K562 (cell line): ENCODE data around the gene GP1BB. TPM values are rescaled to one million over a fixed set of nuclear protein-coding genes. Genes with fewer than 3 reads are reported as not detected.
A peak's percentile ranks its signal among the peaks of the same experiment; 100 is the strongest.

ENCODE experiments used
- CHD7 ChIP-seq: fragments of 200-600 bp; sonication (generic); IDR thresholded peaks from one replicate; pipeline ENCODE4 v1.6.1; 2012; ENCODE audit warnings: mild to moderate bottlenecking, low read depth, low read length, inconsistent platforms
- ESRRB ChIP-seq: fragments of 250-450 bp; sonication (Bioruptor Pico); IDR thresholded peaks from 2 replicates; pipeline ENCODE4 v1.5.0; 2020; ENCODE audit warnings: mild to moderate bottlenecking, moderate library complexity, borderline replicate concordance
- GATAD2B ChIP-seq: fragments of 450-650 bp; IDR thresholded peaks from 2 replicates; pipeline ENCODE4 v1.6.1; 2017; ENCODE audit warnings: mild to moderate bottlenecking, borderline replicate concordance
- HMGN3 ChIP-seq: IDR thresholded peaks from 2 replicates; pipeline ENCODE4 v1.6.1; 2011; ENCODE audit warnings: borderline replicate concordance, low read depth, mild to moderate bottlenecking, mixed read lengths, low read length; ENCODE audit not compliant: insufficient read length; ENCODE audit errors: extremely low read depth
- ID3 ChIP-seq, 2 experiments: fragments of 250-450 bp in 1 of 2; fragments of 450-650 bp in 1 of 2; sonication (Bioruptor Pico) in 1 of 2; IDR thresholded peaks; 2 replicates each; pipeline versions ENCODE4 v1.6.1 to v1.8.0; 2016 to 2021; ENCODE audit warnings: mild to moderate bottlenecking in 2 of 2, moderate library complexity in 2 of 2, missing compliant biosample characterization in 1 of 2, missing genetic modification characterization in 1 of 2
- JUNB ChIP-seq: fragments of 450-650 bp; formaldehyde crosslinking; conservative IDR thresholded peaks from 2 replicates; pipeline ENCODE4 v1.4.0; 2020; ENCODE audit warnings: mild to moderate bottlenecking
- KDM5B ChIP-seq: fragments of 200-600 bp; sonication (generic); IDR thresholded peaks from 2 replicates; pipeline ENCODE4 v1.6.1; 2012; ENCODE audit warnings: low read depth, mild to moderate bottlenecking, moderate library complexity, low read length, control low read depth, inconsistent platforms; ENCODE audit not compliant: insufficient replicate concordance
- KLF13 ChIP-seq: fragments of 450-650 bp; IDR thresholded peaks from 2 replicates; pipeline ENCODE4 v1.6.1; 2016; ENCODE audit warnings: missing genetic modification characterization, low read depth, mild to moderate bottlenecking, missing compliant biosample characterization, moderate library complexity, borderline replicate concordance
- LEF1 ChIP-seq: fragments of 450-650 bp; IDR thresholded peaks from 2 replicates; pipeline ENCODE4 v1.6.1; 2016; ENCODE audit warnings: mild to moderate bottlenecking
- NCOA6 ChIP-seq: fragments of 450-650 bp; IDR thresholded peaks from 2 replicates; pipeline ENCODE4 v1.6.1; 2017; ENCODE audit warnings: mild to moderate bottlenecking
- POLR3G ChIP-seq: IDR thresholded peaks from 2 replicates; pipeline ENCODE4 v1.6.1; 2011; ENCODE audit not compliant: insufficient read length, insufficient replicate concordance; ENCODE audit errors: extremely low read depth
- SIX5 ChIP-seq, 2 experiments: IDR thresholded peaks; 2 replicates each; pipeline ENCODE4 v1.6.1; 2011; ENCODE audit warnings: low read length in 2 of 2, borderline replicate concordance in 1 of 2, low read depth in 1 of 2, mild to moderate bottlenecking in 1 of 2, moderate library complexity in 1 of 2; ENCODE audit not compliant: insufficient read depth in 1 of 2
- SMAD2 ChIP-seq: fragments of 150-350 bp; IDR thresholded peaks from 2 replicates; pipeline ENCODE4 v1.6.1; 2014; ENCODE audit warnings: low read depth, mild to moderate bottlenecking, low read length
- ZNF766 ChIP-seq: fragments of 200-800 bp; sonication (Bioruptor generic); conservative IDR thresholded peaks from 2 replicates; pipeline ENCODE4 v1.6.1; 2016; ENCODE audit warnings: missing genetic modification characterization, missing compliant biosample characterization
- polyA plus RNA-seq, 8 experiments: library from polyadenylated mRNA; depleted of rRNA in 4 of 8; stranded (reverse) in 5 of 8; unstranded in 3 of 8; fragments of >200 nt; fragmentation: Nextera tagmentation in 2 of 8; fragmentation: Illumina TruSeq in 1 of 8; extraction: Ambion mirVana in 2 of 8; extraction: Trizol in 1 of 8; gene quantifications; 2 replicates each; pipeline versions ENCODE4 v1.2.1 to v1.2.3, GENCODE V29; 2011 to 2014; ENCODE audit warnings: inconsistent platforms in 1 of 8, missing spikeins in 1 of 8
- total RNA-seq, 7 experiments: library from RNA; depleted of rRNA in 6 of 7; stranded (reverse); fragments of >200 nt in 6 of 7; fragmentation: Illumina TruSeq in 2 of 7; extraction: Trizol in 2 of 7; gene quantifications; 2 replicates each; pipeline versions ENCODE4 v1.2.1 to v1.2.3, GENCODE V29; 2011 to 2021; ENCODE audit warnings: low replicate concordance in 1 of 7

The GP1BB gene
- total and polyA plus RNA-seq, 9 of the 15 experiments (the other 6 are each of a cell fraction or from before 2014, with no cell fraction given) = 0.69 to 162 (median 2.8) TPM

DNA sequence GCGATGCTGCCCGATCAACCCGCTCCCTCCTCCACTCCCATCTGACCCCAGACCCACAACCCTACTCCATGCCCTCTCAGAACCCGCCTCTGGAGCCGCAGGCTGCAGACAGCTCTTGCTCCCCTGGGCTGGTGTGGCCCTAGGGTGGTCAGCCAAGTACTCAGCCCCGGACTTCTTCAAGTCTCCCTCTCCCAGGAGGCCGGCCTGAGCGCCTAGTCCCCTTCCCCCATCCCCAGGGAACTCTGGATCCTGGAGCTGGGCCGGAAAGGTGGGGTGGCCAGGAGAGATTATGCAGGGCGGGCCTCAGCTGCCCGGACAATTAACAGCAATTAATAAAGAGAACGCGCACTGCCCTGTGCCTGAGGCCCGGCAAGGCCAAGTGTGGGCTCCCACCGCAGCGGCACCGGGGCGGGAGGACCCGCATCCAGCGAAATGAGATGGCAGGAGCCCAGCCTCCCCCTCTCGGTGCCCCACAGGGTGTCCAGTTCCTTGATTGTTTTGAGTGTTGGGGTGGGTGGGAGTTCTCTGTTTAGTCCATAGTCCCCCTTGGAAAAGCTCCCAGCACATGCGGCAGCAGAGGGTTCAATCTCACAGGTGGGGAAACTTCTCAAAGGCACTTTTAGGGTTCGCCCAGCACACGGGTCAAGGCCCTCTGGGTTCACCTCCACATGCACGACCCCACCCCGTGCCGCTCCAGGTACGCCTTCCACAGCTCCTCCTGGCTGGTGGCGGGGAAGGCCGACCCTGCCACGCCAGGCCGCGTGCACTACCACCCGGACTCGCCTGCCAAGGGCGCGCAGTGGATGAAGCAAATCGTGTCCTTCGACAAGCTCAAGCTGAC, 40.3 kb downstream of the GP1BB start (continued):
- TF ChIP-seq ID3 (CRISPR knock-in tag; IDR thresholded peaks at IDR 0.05) = no peak
- no peak for TF ChIP-seq ID3 (tag; IDR thresholded peaks at IDR 0.05)
- no peak for TF ChIP-seq LEF1
- no peak for TF ChIP-seq SMAD2
- TF ChIP-seq KDM5B = peak; percentile 42
- TF ChIP-seq ZNF766 (CRISPR knock-in tag) = no peak
- no peak for TF ChIP-seq ESRRB (CRISPR knock-in tag)
- TF ChIP-seq KLF13 = no peak
- peak; percentile 11 for TF ChIP-seq CHD7
- TF ChIP-seq NCOA6 = no peak
- TF ChIP-seq HMGN3 = peak; percentile 33
- no peak for TF ChIP-seq GATAD2B
- TF ChIP-seq POLR3G = no peak
- TF ChIP-seq JUNB = no peak
- TF ChIP-seq SIX5 (IDR thresholded peaks at IDR 0.05; ENCODE audit: borderline replicate concordance in 1 of 2, insufficient read depth in 1 of 2, low read depth in 1 of 2, low read length in 2 of 2) = no peak
